ENCODE results near the gene TSPAN18. TPM values are rescaled to one million over a fixed set of nuclear protein-coding genes. Genes with fewer than 3 reads are reported as not detected.

Gene TSPAN18
- total and polyA plus RNA-seq, 2 experiments from 2014 or later = 0.20 to 0.54 TPM

DNA sequence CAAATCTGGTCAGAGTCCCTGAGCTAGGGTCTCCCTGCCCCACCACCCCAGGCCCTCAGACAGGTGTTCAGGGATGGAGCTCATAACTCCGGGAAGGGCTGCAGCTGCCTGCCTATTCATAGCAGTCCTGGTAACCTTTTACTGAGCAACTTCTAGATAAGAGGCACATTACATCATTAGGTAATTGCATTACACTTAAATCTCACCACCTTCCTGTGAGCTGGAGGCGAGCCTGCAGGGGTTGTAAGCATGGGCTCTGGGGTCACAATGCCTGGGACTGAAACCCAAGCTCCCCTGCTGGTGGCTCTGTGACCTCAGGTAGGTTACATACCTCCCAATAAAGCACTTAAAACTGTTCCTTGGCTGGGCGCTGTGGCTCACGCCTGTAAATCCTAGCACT is 201.4 kb downstream of the TSPAN18 start:
- in situ Hi-C loops (cut with MboI) = loop anchor here (5.0 to 25.0 kb wide), 4 partner anchors 49 to 859 kb away; partner anchors contain the start of gene SYT13
- H4K20me1 ChIP-seq (ENCODE audit: insufficient read depth) = no peaks in the 10 kb centered on the region
- H3K4me2 ChIP-seq (ENCODE audit: unreplicated experiment) = no peak overlapping the region
- WGBS, 2 experiments (ENCODE audit: low coverage in 1 of 2, low lambda C conversion rate in 2 of 2, missing lambda C conversion rate in 2 of 2) = 75 to 79% methylated on average over 4 of the region's 4 CpGs
- H3K4me1 ChIP-seq (ENCODE audit: insufficient read depth) = no peaks in the 10 kb centered on the region
- H3K9ac ChIP-seq = no peak overlapping the region
- no peaks in the 10 kb centered on the region for H3F3A ChIP-seq (ENCODE audit: insufficient read depth)
- 0 out of 2 replicates have a peak, but pooled peaks cover 3% of the 10 kb centered on the region for H3K27me3 ChIP-seq (replicated peaks; ENCODE audit: insufficient read depth)
- H3K9me2 ChIP-seq (ENCODE audit: insufficient read depth) = no peaks in the 10 kb centered on the region
- no peak overlapping the region for H3K27ac ChIP-seq
- H3K4me3 ChIP-seq = no peak overlapping the region
- H3K79me2 ChIP-seq (ENCODE audit: insufficient read depth) = no peaks in the 10 kb centered on the region
- H3K9me3 ChIP-seq (ENCODE audit: low read depth) = no peaks in the 10 kb centered on the region
- DNase-seq = no peak
- no peaks in the 10 kb centered on the region for H3K36me3 ChIP-seq (ENCODE audit: low read depth)
- H2AFZ ChIP-seq = no peak overlapping the region
- TF ChIP-seq EZH2phosphoT487 (IDR thresholded peaks at IDR 0.05; ENCODE audit: insufficient read depth, low read depth) (no peak), EZH2 (IDR thresholded peaks at IDR 0.05; ENCODE audit: insufficient read depth, poor library complexity, severe bottlenecking) (no peak)

DNA sequence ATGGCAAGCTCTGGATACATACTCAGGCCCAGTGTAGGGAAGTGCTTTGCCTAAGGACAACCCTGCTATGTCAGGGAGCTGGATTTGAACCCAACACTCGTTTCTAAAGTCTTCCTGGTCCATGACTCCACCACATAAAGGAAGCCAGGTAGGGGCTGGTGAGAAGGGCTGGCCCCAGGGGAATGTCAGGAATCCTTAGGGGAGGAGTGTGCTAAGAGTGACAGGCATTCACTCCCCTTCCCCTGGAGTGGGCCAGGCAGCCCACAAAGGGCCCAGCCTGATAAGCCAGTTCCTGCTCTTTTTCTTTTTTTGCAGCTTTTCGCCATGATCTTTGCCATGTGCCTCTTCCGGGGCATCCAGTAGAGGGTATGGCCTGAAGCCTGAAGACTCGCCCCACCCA is 202.1 kb downstream of the TSPAN18 start:
- no peaks in the 10 kb centered on the region for H4K20me1 ChIP-seq (ENCODE audit: insufficient read depth)
- no peak overlapping the region for H3K27ac ChIP-seq
- H3K4me2 ChIP-seq (ENCODE audit: unreplicated experiment) = no peak overlapping the region
- no peak overlapping the region for H3K4me3 ChIP-seq
- in situ Hi-C loops (cut with MboI) = loop anchor here (5.0 to 25.0 kb wide), 4 partner anchors 48 to 858 kb away; partner anchors contain the start of gene SYT13
- no peaks in the 10 kb centered on the region for H3K79me2 ChIP-seq (ENCODE audit: insufficient read depth)
- no peak overlapping the region for H2AFZ ChIP-seq
- no peak overlapping the region for H3K9ac ChIP-seq
- H3K27me3 ChIP-seq (replicated peaks; ENCODE audit: insufficient read depth) = no peaks in the 10 kb centered on the region
- H3F3A ChIP-seq (ENCODE audit: insufficient read depth) = no peaks in the 10 kb centered on the region
- no peaks in the 10 kb centered on the region for H3K4me1 ChIP-seq (ENCODE audit: insufficient read depth)
- no peaks in the 10 kb centered on the region for H3K9me3 ChIP-seq (ENCODE audit: low read depth)
- 46 to 50% methylated on average over 4 of the region's 4 CpGs for WGBS, 2 experiments (ENCODE audit: low coverage in 1 of 2, low lambda C conversion rate in 2 of 2, missing lambda C conversion rate in 2 of 2)
- DNase-seq = no peak
- no peaks in the 10 kb centered on the region for H3K9me2 ChIP-seq (ENCODE audit: insufficient read depth)
- TF ChIP-seq EZH2phosphoT487 (IDR thresholded peaks at IDR 0.05; ENCODE audit: insufficient read depth, low read depth) (no peak), EZH2 (IDR thresholded peaks at IDR 0.05; ENCODE audit: insufficient read depth, poor library complexity, severe bottlenecking) (no peak)
- H3K36me3 ChIP-seq (ENCODE audit: low read depth) = no peaks in the 10 kb centered on the region

DNA sequence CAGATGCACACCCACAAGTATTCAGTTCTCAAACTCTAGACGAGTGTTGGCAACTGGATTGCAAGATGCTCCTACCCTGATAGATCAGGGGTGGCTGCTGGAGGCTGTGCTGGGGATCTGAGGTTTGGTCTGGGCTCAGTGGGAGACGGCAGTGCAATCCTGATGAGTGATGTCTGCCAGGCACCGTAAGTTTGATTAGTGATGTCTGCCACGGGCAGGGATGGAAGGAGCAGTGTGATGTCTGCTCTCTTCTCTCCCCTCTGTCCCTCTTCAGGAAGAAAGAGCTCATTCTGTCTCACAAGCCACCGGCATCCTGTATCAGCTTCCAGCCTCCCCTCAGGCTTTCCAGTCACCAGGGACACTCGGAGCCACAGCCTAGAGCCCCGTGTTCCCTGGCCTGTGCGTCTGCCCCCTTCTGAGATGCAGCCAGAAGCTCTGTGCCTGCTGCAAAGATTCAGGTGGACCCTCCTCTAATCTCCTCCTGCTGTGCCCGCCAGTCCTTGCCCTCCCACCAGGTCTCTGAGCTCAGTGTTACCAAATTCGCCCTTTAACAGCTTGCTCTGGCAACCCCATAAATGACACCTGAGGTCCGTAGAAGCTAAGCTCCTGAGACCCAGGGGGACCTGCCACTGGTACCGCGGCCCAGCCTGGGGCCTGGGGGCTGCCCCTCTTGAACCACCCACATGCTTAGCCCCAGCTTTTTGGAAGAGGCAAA is 204.0 kb downstream of the TSPAN18 start:
- in situ Hi-C loops (cut with MboI) = loop anchor here (25.0 kb wide), 2 partner anchors 357 to 857 kb away; partner anchors contain the start of gene SYT13

DNA sequence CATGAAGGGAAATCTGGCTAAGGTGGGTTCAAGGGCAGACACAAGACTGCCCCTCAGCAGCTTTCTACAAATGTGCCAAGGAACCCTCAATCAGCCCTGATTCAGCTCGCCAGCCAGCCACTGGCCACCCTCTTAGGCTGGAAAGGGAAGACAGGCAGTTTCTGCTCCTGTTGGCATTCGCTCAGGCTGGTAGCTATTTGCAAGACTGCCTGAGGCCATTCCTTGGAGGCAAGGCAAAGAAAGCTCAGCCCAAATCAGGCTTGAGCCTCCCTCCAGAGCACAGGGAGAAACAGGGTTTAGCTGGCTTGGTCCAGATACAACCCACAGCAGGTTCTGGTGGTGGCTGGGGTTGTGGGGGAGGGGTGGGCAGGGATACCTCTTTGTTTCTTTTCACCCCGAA is 204.7 kb downstream of the TSPAN18 start:
- Histone ChIP-seq H3K36me3 (ENCODE audit: low read depth) (no peaks in the 10 kb centered on the region), H3K27ac (no peak overlapping the region), H3K79me2 (ENCODE audit: insufficient read depth) (no peaks in the 10 kb centered on the region), H3K9ac (no peak overlapping the region), H2AFZ (no peak overlapping the region), H3K4me1 (ENCODE audit: insufficient read depth) (no peaks in the 10 kb centered on the region), H3K9me3 (ENCODE audit: low read depth) (no peaks in the 10 kb centered on the region), H3K4me3 (no peak overlapping the region), H3K9me2 (ENCODE audit: insufficient read depth) (no peaks in the 10 kb centered on the region), H3F3A (ENCODE audit: insufficient read depth) (no peaks in the 10 kb centered on the region), H4K20me1 (ENCODE audit: insufficient read depth) (no peaks in the 10 kb centered on the region), H3K27me3 (replicated peaks; ENCODE audit: insufficient read depth) (no peaks in the 10 kb centered on the region), H3K4me2 (ENCODE audit: unreplicated experiment) (no peak overlapping the region)
- TF ChIP-seq EZH2phosphoT487 (IDR thresholded peaks at IDR 0.05; ENCODE audit: insufficient read depth, low read depth) (no peak), EZH2 (IDR thresholded peaks at IDR 0.05; ENCODE audit: insufficient read depth, poor library complexity, severe bottlenecking) (no peak)
- in situ Hi-C loops (cut with MboI) = loop anchor here (25.0 kb wide), 2 partner anchors 356 to 856 kb away; partner anchors contain the start of gene SYT13
- 72 to 81% methylated on average over 3 of the region's 3 CpGs for WGBS, 2 experiments (ENCODE audit: low coverage in 1 of 2, low lambda C conversion rate in 2 of 2, missing lambda C conversion rate in 2 of 2)
- no peak for DNase-seq

More for the DNA sequence above, 204.0 kb downstream of the TSPAN18 start:
- Histone ChIP-seq H3K9ac (no peak overlapping the region), H3K9me2 (ENCODE audit: insufficient read depth) (no peaks in the 10 kb centered on the region), H3K36me3 (ENCODE audit: low read depth) (no peaks in the 10 kb centered on the region), H4K20me1 (ENCODE audit: insufficient read depth) (no peaks in the 10 kb centered on the region), H3K79me2 (ENCODE audit: insufficient read depth) (no peaks in the 10 kb centered on the region), H3K4me1 (ENCODE audit: insufficient read depth) (no peaks in the 10 kb centered on the region), H3K27ac (no peak overlapping the region), H3K9me3 (ENCODE audit: low read depth) (no peaks in the 10 kb centered on the region), H3F3A (ENCODE audit: insufficient read depth) (no peaks in the 10 kb centered on the region), H3K27me3 (replicated peaks; ENCODE audit: insufficient read depth) (no peaks in the 10 kb centered on the region), H3K4me3 (no peak overlapping the region), H2AFZ (no peak overlapping the region), H3K4me2 (ENCODE audit: unreplicated experiment) (no peak overlapping the region)
- DNase-seq = no peak
- 75 to 77% methylated on average over 13 of the region's 13 CpGs for WGBS, 2 experiments (ENCODE audit: low coverage in 1 of 2, low lambda C conversion rate in 2 of 2, missing lambda C conversion rate in 2 of 2)
- TF ChIP-seq EZH2phosphoT487 (IDR thresholded peaks at IDR 0.05; ENCODE audit: insufficient read depth, low read depth) = no peak
- no peak for TF ChIP-seq EZH2 (IDR thresholded peaks at IDR 0.05; ENCODE audit: insufficient read depth, poor library complexity, severe bottlenecking)

All from GM23248 (cell line).